SK-N-SH treated with all-trans-retinoic acid at 6 μM for 48 hours (cell line): Measurements from ENCODE around the gene C1R.

ENCODE experiments used
- ATAC-seq: fragments of 200-7000 bp; cut with Tn5 transposase; 3 replicates; pipeline ENCODE4 v1.9.1; 2020; ENCODE audit warnings: mild to moderate bottlenecking, moderate library complexity
- ARNTL ChIP-seq: fragments of 450-650 bp; formaldehyde crosslinking; IDR thresholded peaks from 2 replicates; pipeline ENCODE4 v1.5.0; 2020; ENCODE audit warnings: low read depth, mild to moderate bottlenecking, moderate library complexity, borderline replicate concordance
- BACH2 ChIP-seq: fragments of 250-450 bp; sonication (Bioruptor Pico); IDR thresholded peaks from 2 replicates; pipeline ENCODE4 v1.9.0; 2021; ENCODE audit warnings: mild to moderate bottlenecking, borderline replicate concordance
- CSDC2 ChIP-seq: fragments of 250-450 bp; sonication (Bioruptor Pico); IDR thresholded peaks from 2 replicates; pipeline ENCODE4 v1.5.0; 2020; ENCODE audit warnings: mild to moderate bottlenecking, moderate library complexity
- ESRRG ChIP-seq: fragments of 250-450 bp; sonication (Bioruptor Pico); IDR thresholded peaks from 2 replicates; pipeline ENCODE4 v1.6.1; 2021; ENCODE audit warnings: mild to moderate bottlenecking
- GLIS3 ChIP-seq: fragments of 250-450 bp; sonication (Bioruptor Pico); IDR thresholded peaks from 2 replicates; pipeline ENCODE4 v1.5.0; 2020; ENCODE audit warnings: mild to moderate bottlenecking, moderate library complexity
- ISL1 ChIP-seq: fragments of 250-450 bp; sonication (Bioruptor Pico); IDR thresholded peaks from 2 replicates; pipeline ENCODE4 v2.1.2; 2022; ENCODE audit warnings: mild to moderate bottlenecking, moderate library complexity
- OSR1 ChIP-seq: fragments of 250-450 bp; sonication (Bioruptor Pico); IDR thresholded peaks from 2 replicates; pipeline ENCODE4 v1.8.0; 2022; ENCODE audit warnings: moderate library complexity, mild to moderate bottlenecking, inconsistent platforms
- PATZ1 ChIP-seq: fragments of 250-450 bp; sonication (Bioruptor Pico); IDR thresholded peaks from 2 replicates; pipeline ENCODE4 v1.8.0; 2020; ENCODE audit warnings: mild to moderate bottlenecking, moderate library complexity, borderline replicate concordance
- PPARA ChIP-seq: fragments of 250-450 bp; sonication (Bioruptor Pico); IDR thresholded peaks from 2 replicates; pipeline ENCODE4 v1.5.0; 2020; ENCODE audit warnings: mild to moderate bottlenecking, borderline replicate concordance
- RARB ChIP-seq: fragments of 250-450 bp; sonication (Bioruptor Pico); IDR thresholded peaks from 2 replicates; pipeline ENCODE4 v1.8.0; 2021; ENCODE audit warnings: mild to moderate bottlenecking, moderate library complexity
- SNAI2 ChIP-seq: fragments of 250-450 bp; sonication (Bioruptor Pico); IDR thresholded peaks from 2 replicates; pipeline ENCODE4 v1.5.0; 2020; ENCODE audit warnings: mild to moderate bottlenecking, moderate library complexity
- TCF4 ChIP-seq: fragments of 250-450 bp; sonication (Bioruptor Pico); IDR thresholded peaks from 2 replicates; pipeline ENCODE4 v1.8.0; 2021; ENCODE audit warnings: mild to moderate bottlenecking, moderate library complexity, borderline replicate concordance
- TOX ChIP-seq: fragments of 250-450 bp; sonication (Bioruptor Pico); IDR thresholded peaks from 2 replicates; pipeline ENCODE4 v1.8.0; 2021; ENCODE audit warnings: mild to moderate bottlenecking, moderate library complexity, borderline replicate concordance
- TSHZ2 ChIP-seq: fragments of 250-450 bp; sonication (Bioruptor Pico); IDR thresholded peaks from 2 replicates; pipeline ENCODE4 v1.5.0; 2020; ENCODE audit warnings: mild to moderate bottlenecking, moderate library complexity
- ZC3H10 ChIP-seq: fragments of 250-450 bp; sonication (Bioruptor Pico); IDR thresholded peaks from 2 replicates; pipeline ENCODE4 v1.5.1; 2021; ENCODE audit warnings: mild to moderate bottlenecking, moderate library complexity
- ZFP3 ChIP-seq: fragments of 250-450 bp; sonication (Bioruptor Pico); IDR thresholded peaks from 2 replicates; pipeline ENCODE4 v1.5.0; 2020; ENCODE audit warnings: mild to moderate bottlenecking, moderate library complexity
- ZFP30 ChIP-seq: fragments of 450-650 bp; formaldehyde crosslinking; IDR thresholded peaks from 2 replicates; pipeline ENCODE4 v1.5.0; 2022; ENCODE audit warnings: mild to moderate bottlenecking, moderate library complexity
- ZNF565 ChIP-seq: fragments of 450-650 bp; formaldehyde crosslinking; conservative IDR thresholded peaks from 2 replicates; pipeline ENCODE4 v1.5.0; 2020; ENCODE audit warnings: low read depth, mild to moderate bottlenecking, moderate library complexity
- ZNF70 ChIP-seq: fragments of 450-650 bp; formaldehyde crosslinking; IDR thresholded peaks from 2 replicates; pipeline ENCODE4 v1.5.0; 2020; ENCODE audit warnings: mild to moderate bottlenecking, moderate library complexity
- ZNF8 ChIP-seq: fragments of 450-650 bp; formaldehyde crosslinking; IDR thresholded peaks from 2 replicates; pipeline ENCODE4 v1.5.0; 2020; ENCODE audit warnings: mild to moderate bottlenecking, moderate library complexity
- TF ChIP-seq, protein P1 (sequence below): fragments of 250-450 bp; sonication (Bioruptor Pico); IDR thresholded peaks from 2 replicates; pipeline ENCODE4 v1.5.1; 2020; ENCODE audit warnings: low read depth, mild to moderate bottlenecking, moderate library complexity
- TF ChIP-seq, protein P2 (sequence below): fragments of 250-450 bp; sonication (Bioruptor Pico); IDR thresholded peaks from 2 replicates; pipeline ENCODE4 v1.8.0; 2021; ENCODE audit warnings: low read depth, mild to moderate bottlenecking, moderate library complexity, borderline replicate concordance

C1R gene

GRCh38 chr12:7075518-7075917 is 16.7 kb downstream of the C1R start:
- ATAC-seq = no peak

GRCh38 chr12:7073946-7074345 is 18.3 kb downstream of the C1R start:
- TF ChIP-seq RARB = no peak
- no peak for TF ChIP-seq ZC3H10 (CRISPR knock-in tag)
- TF ChIP-seq PATZ1 = no peak
- no peak for ATAC-seq

More at GRCh38 chr12:7075518-7075917, 16.7 kb downstream of the C1R start:
- TF ChIP-seq ZNF565 (no peak), ZC3H10 (CRISPR knock-in tag) (no peak), TCF4 (CRISPR knock-in tag) (no peak), ISL1 (CRISPR knock-in tag) (no peak), RARB (no peak), CSDC2 (CRISPR knock-in tag) (no peak), SNAI2 (CRISPR knock-in tag) (no peak), ESRRG (CRISPR knock-in tag) (no peak), OSR1 (no peak), ZFP30 (no peak), TSHZ2 (no peak), BACH2 (no peak), ZFP3 (CRISPR knock-in tag) (no peak), TOX (no peak), PPARA (no peak), ZNF8 (CRISPR knock-in tag) (no peak), ARNTL (no peak), GLIS3 (CRISPR knock-in tag) (no peak)
- TF ChIP-seq, protein P1, sequence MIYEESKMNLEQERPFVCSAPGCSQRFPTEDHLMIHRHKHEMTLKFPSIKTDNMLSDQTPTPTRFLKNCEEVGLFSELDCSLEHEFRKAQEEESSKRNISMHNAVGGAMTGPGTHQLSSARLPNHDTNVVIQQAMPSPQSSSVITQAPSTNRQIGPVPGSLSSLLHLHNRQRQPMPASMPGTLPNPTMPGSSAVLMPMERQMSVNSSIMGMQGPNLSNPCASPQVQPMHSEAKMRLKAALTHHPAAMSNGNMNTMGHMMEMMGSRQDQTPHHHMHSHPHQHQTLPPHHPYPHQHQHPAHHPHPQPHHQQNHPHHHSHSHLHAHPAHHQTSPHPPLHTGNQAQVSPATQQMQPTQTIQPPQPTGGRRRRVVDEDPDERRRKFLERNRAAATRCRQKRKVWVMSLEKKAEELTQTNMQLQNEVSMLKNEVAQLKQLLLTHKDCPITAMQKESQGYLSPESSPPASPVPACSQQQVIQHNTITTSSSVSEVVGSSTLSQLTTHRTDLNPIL (CRISPR knock-in tag) = no peak

DNA sequence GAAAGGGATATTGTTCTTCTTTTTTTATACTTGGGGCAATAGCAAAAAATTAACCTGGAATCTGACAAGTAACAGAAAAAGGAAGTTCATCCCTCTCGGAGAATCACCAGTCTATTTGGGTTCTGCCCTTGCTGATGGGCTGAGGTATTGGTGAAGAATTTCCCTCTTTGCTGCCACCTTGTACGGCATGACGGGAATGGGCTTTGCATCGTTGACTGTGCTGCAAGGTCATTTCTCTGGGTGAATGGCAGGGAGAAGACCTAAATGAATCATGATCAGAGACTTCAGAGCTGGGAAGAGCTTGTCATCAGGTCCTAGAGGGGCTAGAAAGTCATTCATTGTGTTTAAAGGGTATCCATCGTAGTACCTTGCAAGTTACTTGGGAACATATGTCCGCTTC is 19.7 kb downstream of the C1R start:
- TF ChIP-seq PPARA (no peak), PATZ1 (no peak), TSHZ2 (no peak), ARNTL (no peak), GLIS3 (CRISPR knock-in tag) (no peak), ESRRG (CRISPR knock-in tag) (no peak), ZC3H10 (CRISPR knock-in tag) (no peak), OSR1 (no peak), SNAI2 (CRISPR knock-in tag) (no peak), RARB (no peak), TCF4 (CRISPR knock-in tag) (no peak), ZFP30 (no peak), ZNF565 (no peak), ZNF70 (CRISPR knock-in tag) (no peak)
- TF ChIP-seq, protein P2, sequence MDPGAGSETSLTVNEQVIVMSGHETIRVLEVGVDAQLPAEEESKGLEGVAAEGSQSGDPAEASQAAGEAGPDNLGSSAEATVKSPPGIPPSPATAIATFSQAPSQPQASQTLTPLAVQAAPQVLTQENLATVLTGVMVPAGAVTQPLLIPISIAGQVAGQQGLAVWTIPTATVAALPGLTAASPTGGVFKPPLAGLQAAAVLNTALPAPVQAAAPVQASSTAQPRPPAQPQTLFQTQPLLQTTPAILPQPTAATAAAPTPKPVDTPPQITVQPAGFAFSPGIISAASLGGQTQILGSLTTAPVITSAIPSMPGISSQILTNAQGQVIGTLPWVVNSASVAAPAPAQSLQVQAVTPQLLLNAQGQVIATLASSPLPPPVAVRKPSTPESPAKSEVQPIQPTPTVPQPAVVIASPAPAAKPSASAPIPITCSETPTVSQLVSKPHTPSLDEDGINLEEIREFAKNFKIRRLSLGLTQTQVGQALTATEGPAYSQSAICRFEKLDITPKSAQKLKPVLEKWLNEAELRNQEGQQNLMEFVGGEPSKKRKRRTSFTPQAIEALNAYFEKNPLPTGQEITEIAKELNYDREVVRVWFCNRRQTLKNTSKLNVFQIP (CRISPR knock-in tag) = no peak
- TF ChIP-seq, all 23 proteins: peak for 0
- no peak for ATAC-seq
